ENCODE measurements around the gene JHY. TPM values are rescaled to one million over a fixed set of nuclear protein-coding genes. Genes with fewer than 3 reads are reported as not detected.
A peak's percentile ranks its signal among the peaks of the same experiment; 100 is the strongest.

Gene JHY
- total RNA-seq (1 to 10 TPM; 4.8 to 5.6 (median 5.3) TPM), polyA plus RNA-seq (3.2 TPM)
- long read RNA-seq, donor 1, transcript JHY-201 (9 exons, 3,147 nt): major isoform, 8 of 23 reads
- long read RNA-seq, donor 1, partial matches to known transcripts: 9 of 23 reads
- long read RNA-seq, donor 1, other reads (novel, unspliced or antisense): 5 of 23 reads
- long read RNA-seq, donor 2, partial matches to known transcripts: 0 of 4 reads
- long read RNA-seq, donor 2, other reads (novel, unspliced or antisense): 2 of 4 reads
- long read RNA-seq, donor 3, transcript JHY-201 (9 exons, 3,147 nt): major isoform, 5 of 26 reads
- long read RNA-seq, donor 3, partial matches to known transcripts: 15 of 26 reads
- long read RNA-seq, donor 3, other reads (novel, unspliced or antisense): 4 of 26 reads
- long read RNA-seq, donor 4, partial matches to known transcripts: 1 of 5 reads
- long read RNA-seq, donor 4, other reads (novel, unspliced or antisense): 2 of 5 reads

GRCh38 chr11:122882189-122882856 lies at the start of gene JHY:
TSS of gene JHY (plus strand) at chr11:122882759. CDS start at chr11:122885850, 3,091 bp downstream.
- peak in 1 of 3 donors; percentile 71 for DNase-seq
- 23% methylated on average over 39 of the region's 39 CpGs for WGBS
- Histone ChIP-seq H3K9me3 (ENCODE audit: control insufficient read depth, low read length) (no peaks in the 10 kb centered on the region), H3K27ac (ENCODE audit: low read length) (peak within 1 kb of the TSS; percentile 50), H3K27me3 (ENCODE audit: control insufficient read depth, insufficient read depth) (no peaks in the 10 kb centered on the region), H3K4me3 (ENCODE audit: low read length) (peak within 1 kb of the TSS; percentile 90), H3K4me1 (ENCODE audit: control insufficient read depth, insufficient read depth, low read length) (no peaks in the 10 kb centered on the region)
- ATAC-seq: no peak
- intact Hi-C loops (cut with DNase I): no loop called here

- H3K27me3 ChIP-seq (ENCODE audit: control insufficient read depth, insufficient read depth): no peaks in the 10 kb centered on the region
- H3K4me1 ChIP-seq (ENCODE audit: control insufficient read depth, insufficient read depth, low read length): no peaks in the 10 kb centered on the region
- H3K4me3 ChIP-seq (ENCODE audit: low read length): no peak overlapping the region
- intact Hi-C loops (cut with DNase I): no loop called here
- DNase-seq (no peak), ATAC-seq (no peak)
- 82% methylated on average over 7 of the region's 7 CpGs for WGBS
- no peak overlapping the region for H3K27ac ChIP-seq (ENCODE audit: low read length)
- H3K9me3 ChIP-seq (ENCODE audit: control insufficient read depth, low read length): no peaks in the 10 kb centered on the region
These were observed 48.6 kb upstream of the JHY start for GRCh38 chr11:122833846-122834464.

- Histone ChIP-seq H3K27me3 (ENCODE audit: control insufficient read depth, insufficient read depth) (no peaks in the 10 kb centered on the region), H3K27ac (ENCODE audit: low read length) (no peak overlapping the region), H3K4me3 (ENCODE audit: low read length) (no peak overlapping the region), H3K9me3 (ENCODE audit: control insufficient read depth, low read length) (no peaks in the 10 kb centered on the region), H3K4me1 (ENCODE audit: control insufficient read depth, insufficient read depth, low read length) (no peaks in the 10 kb centered on the region)
- DNase-seq (no peak), ATAC-seq (no peak)
- intact Hi-C loops (cut with DNase I): no loop called here
These were observed 45.6 kb upstream of the JHY start for GRCh38 chr11:122836916-122837315.

DNA sequence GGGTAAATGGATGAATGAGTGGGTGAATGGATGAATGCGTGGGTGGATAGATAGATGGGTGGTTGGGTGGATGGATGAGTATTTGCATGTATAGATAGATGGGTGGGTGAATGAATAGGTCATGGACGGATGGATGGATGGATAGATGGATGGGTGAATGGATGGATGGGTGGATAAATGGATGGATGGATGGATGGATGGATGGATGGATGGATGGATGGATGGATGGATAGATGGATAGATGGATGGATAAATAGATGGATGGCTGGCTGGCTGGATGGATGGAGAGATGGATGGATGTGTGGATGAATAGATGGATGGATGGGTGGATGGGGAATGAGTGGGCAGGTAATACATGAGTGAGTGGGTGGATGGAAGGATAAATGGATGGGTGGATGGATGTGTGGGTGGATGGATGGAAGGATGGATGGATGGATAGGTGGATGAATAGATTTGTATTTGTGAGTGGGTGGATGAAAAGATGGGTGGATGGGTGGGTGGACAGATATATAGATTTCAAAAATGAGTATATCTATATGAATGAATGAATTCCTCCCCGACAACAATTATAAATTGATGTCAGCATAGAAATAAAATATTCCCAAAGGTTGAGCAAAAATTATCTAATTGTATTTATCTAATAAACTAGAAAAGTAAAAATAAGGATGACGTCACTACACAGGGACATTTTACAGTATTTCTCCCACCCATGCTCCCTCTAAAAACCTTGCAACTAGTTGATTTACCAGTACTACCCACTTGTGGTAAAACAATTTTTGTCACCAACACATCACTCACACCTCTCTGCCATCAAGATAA lies 44.8 kb upstream of the JHY start:
- no peaks in the 10 kb centered on the region for H3K4me1 ChIP-seq (ENCODE audit: control insufficient read depth, insufficient read depth, low read length)
- intact Hi-C loops (cut with DNase I): no loop called here
- ATAC-seq (no peak), DNase-seq (no peak)
- H3K9me3 ChIP-seq (ENCODE audit: control insufficient read depth, low read length): no peaks in the 10 kb centered on the region
- no peak overlapping the region for H3K27ac ChIP-seq (ENCODE audit: low read length)
- WGBS: 92% methylated on average over 4 of the region's 4 CpGs
- no peak overlapping the region for H3K4me3 ChIP-seq (ENCODE audit: low read length)
- no peaks in the 10 kb centered on the region for H3K27me3 ChIP-seq (ENCODE audit: control insufficient read depth, insufficient read depth)

DNA sequence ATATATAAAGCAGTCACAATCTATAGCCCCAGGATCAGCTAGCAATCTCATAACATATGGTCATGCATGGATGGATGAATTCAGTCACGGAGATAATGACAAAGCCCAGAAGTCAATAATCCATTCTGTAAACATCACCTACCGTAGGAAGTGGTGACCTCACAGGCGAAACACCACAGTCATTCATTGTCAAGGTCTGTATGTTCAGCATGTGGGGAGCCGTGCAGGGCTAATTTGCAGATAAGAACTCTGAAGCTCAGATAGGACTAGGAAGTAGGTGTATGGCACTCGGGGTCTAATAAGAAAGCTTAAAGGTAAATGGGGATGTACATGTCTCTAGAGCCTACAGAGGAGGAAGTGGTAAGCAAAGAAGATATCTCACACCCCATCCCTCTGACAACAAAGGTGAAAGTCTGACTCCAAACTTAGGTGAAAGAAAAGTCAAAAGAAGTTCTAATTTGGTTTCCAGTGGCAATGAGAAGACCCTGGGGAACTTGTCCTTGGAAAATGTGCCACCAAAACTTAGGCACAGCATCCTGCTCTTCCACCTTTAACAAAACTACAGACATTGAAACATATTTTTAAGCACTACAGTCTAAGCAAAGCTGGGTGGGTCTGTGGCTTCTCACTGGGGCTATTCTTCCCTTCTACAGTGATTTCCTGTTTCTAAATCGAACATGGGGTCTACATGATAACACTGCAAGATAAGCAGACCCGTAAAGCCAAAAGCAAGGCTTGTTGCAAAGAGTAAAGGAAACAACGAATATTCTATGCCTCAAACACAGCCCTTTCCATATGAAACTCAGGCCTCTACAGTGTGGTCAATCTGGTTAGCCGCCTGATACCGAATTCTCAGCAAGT lies 39.0 kb upstream of the JHY start:
- WGBS: 55% methylated on average over 10 of the region's 10 CpGs
- intact Hi-C loops (cut with DNase I): loop anchor here in 1 of 4 donors (10.0 kb wide), 1 partner anchor 49 kb away; no protein-coding TSS in a partner anchor
- Histone ChIP-seq H3K27ac (ENCODE audit: low read length) (no peak overlapping the region), H3K4me1 (ENCODE audit: control insufficient read depth, insufficient read depth, low read length) (no peaks in the 10 kb centered on the region), H3K9me3 (ENCODE audit: control insufficient read depth, low read length) (no peaks in the 10 kb centered on the region), H3K4me3 (ENCODE audit: low read length) (no peak overlapping the region), H3K27me3 (ENCODE audit: control insufficient read depth, insufficient read depth) (no peaks in the 10 kb centered on the region)
- no peak for ATAC-seq
- no peak for DNase-seq

DNA sequence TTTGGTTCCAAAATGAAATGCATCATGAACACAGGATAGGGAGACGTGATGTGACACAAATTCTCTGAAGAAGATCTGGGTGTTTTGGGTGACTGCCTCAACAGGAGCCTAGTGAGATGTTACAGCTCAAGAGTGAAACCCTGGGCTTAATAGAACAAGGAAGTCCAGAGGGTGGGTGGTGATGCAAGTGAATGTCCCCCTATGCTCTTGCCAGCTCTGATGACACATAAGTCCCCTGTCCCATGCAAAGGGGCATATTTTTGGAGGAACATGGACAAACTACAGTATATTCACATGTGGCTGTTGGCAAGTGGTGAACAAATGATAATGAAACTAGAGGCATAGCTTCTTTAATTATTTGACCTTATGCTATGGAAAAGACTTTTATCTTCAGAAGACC lies 35.1 kb upstream of the JHY start:
- intact Hi-C loops (cut with DNase I): loop anchor here in 1 of 4 donors (10.0 kb wide), 1 partner anchor 53 kb away; no protein-coding TSS in a partner anchor
- Histone ChIP-seq H3K4me3 (ENCODE audit: low read length) (no peak overlapping the region), H3K9me3 (ENCODE audit: control insufficient read depth, low read length) (no peaks in the 10 kb centered on the region), H3K27ac (ENCODE audit: low read length) (no peak overlapping the region), H3K27me3 (ENCODE audit: control insufficient read depth, insufficient read depth) (peaks cover 2% of the 10 kb centered on the region), H3K4me1 (ENCODE audit: control insufficient read depth, insufficient read depth, low read length) (no peaks in the 10 kb centered on the region)
- 88% methylated on average over 1 of the region's 1 CpG for WGBS
- DNase-seq (no peak), ATAC-seq (no peak)

DNA sequence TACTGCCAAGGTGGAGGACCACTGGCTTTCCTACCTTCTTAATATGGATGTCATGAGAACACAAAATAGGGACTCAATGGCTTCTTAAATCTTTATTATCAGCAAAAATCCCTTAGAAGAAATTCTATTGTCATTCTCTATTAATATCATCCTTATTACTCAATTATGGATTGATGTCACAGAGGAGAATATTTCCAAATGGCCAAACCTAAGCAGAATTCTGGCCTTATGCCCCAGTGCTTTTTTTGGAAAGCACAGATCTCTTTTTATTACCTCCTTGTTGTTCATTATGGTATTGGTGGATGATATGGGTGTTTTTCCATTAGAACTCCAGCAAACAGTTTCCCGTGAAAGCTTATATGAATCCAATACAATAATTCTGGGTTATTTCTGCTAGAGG lies 34.4 kb upstream of the JHY start:
- no peak overlapping the region for H3K27ac ChIP-seq (ENCODE audit: low read length)
- intact Hi-C loops (cut with DNase I): loop anchor here in 1 of 4 donors (10.0 kb wide), 1 partner anchor 53 kb away; no protein-coding TSS in a partner anchor
- no peak for DNase-seq
- H3K27me3 ChIP-seq (ENCODE audit: control insufficient read depth, insufficient read depth): peaks cover 2% of the 10 kb centered on the region
- H3K9me3 ChIP-seq (ENCODE audit: control insufficient read depth, low read length): no peaks in the 10 kb centered on the region
- ATAC-seq: no peak
- H3K4me1 ChIP-seq (ENCODE audit: control insufficient read depth, insufficient read depth, low read length): no peaks in the 10 kb centered on the region
- H3K4me3 ChIP-seq (ENCODE audit: low read length): no peak overlapping the region
- 91% methylated on average over 1 of the region's 1 CpG for WGBS

GRCh38 chr11:122850076-122850631 lies 32.4 kb upstream of the JHY start:
- H3K27ac ChIP-seq (ENCODE audit: low read length): no peak overlapping the region
- intact Hi-C loops (cut with DNase I): loop anchor here in 3 of 4 donors (5.0 to 10.0 kb wide), 3 partner anchors 55 to 223 kb away; no protein-coding TSS in a partner anchor
- WGBS: 50% methylated on average over 7 of the region's 7 CpGs

GRCh38 chr11:122851366-122851966 lies 31.1 kb upstream of the JHY start:
- ATAC-seq (no peak), DNase-seq (no peak)
- WGBS: 76% methylated on average over 12 of the region's 12 CpGs
- no peaks in the 10 kb centered on the region for H3K9me3 ChIP-seq (ENCODE audit: control insufficient read depth, low read length)
- H3K27ac ChIP-seq (ENCODE audit: low read length): no peak overlapping the region
- intact Hi-C loops (cut with DNase I): loop anchor here in 3 of 4 donors (5.0 to 10.0 kb wide), 3 partner anchors 57 to 224 kb away; no protein-coding TSS in a partner anchor
- no peak overlapping the region for H3K4me3 ChIP-seq (ENCODE audit: low read length)
- peaks cover 2% of the 10 kb centered on the region for H3K27me3 ChIP-seq (ENCODE audit: control insufficient read depth, insufficient read depth)
- no peaks in the 10 kb centered on the region for H3K4me1 ChIP-seq (ENCODE audit: control insufficient read depth, insufficient read depth, low read length)

More at GRCh38 chr11:122850076-122850631, 32.4 kb upstream of the JHY start:
- no peaks in the 10 kb centered on the region for H3K9me3 ChIP-seq (ENCODE audit: control insufficient read depth, low read length)
- H3K27me3 ChIP-seq (ENCODE audit: control insufficient read depth, insufficient read depth): peaks cover 2% of the 10 kb centered on the region
- DNase-seq (no peak), ATAC-seq (no peak)
- H3K4me1 ChIP-seq (ENCODE audit: control insufficient read depth, insufficient read depth, low read length): no peaks in the 10 kb centered on the region
- no peak overlapping the region for H3K4me3 ChIP-seq (ENCODE audit: low read length)

Data from right cardiac atrium (tissue), 5 donors.